ENCODE results near the gene CD244.

DNA sequence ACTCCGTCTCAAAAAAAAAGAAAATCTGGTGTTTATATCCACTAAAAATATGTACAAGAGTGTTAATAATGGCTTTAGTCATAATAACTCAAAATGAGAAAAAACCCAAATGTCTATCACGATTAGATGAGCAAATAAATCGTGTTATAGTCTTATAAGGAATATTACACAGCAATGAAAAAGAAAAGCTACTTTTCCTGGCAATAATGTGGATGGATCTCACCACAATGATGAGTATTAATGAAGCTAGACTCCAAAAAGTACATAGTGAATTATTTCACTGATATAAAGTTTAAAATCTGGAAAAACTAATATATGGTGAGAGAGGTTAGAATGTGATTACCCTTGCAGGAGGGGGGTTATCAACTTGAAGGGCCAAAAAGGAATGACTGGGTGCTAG lies 9.7 kb downstream of the CD244 start:
- TF ChIP-seq, protein P1, sequence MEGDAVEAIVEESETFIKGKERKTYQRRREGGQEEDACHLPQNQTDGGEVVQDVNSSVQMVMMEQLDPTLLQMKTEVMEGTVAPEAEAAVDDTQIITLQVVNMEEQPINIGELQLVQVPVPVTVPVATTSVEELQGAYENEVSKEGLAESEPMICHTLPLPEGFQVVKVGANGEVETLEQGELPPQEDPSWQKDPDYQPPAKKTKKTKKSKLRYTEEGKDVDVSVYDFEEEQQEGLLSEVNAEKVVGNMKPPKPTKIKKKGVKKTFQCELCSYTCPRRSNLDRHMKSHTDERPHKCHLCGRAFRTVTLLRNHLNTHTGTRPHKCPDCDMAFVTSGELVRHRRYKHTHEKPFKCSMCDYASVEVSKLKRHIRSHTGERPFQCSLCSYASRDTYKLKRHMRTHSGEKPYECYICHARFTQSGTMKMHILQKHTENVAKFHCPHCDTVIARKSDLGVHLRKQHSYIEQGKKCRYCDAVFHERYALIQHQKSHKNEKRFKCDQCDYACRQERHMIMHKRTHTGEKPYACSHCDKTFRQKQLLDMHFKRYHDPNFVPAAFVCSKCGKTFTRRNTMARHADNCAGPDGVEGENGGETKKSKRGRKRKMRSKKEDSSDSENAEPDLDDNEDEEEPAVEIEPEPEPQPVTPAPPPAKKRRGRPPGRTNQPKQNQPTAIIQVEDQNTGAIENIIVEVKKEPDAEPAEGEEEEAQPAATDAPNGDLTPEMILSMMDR (IDR thresholded peaks at IDR 0.05; ENCODE audit: insufficient read depth, low read length), result no peak
- TF ChIP-seq, protein P2, sequence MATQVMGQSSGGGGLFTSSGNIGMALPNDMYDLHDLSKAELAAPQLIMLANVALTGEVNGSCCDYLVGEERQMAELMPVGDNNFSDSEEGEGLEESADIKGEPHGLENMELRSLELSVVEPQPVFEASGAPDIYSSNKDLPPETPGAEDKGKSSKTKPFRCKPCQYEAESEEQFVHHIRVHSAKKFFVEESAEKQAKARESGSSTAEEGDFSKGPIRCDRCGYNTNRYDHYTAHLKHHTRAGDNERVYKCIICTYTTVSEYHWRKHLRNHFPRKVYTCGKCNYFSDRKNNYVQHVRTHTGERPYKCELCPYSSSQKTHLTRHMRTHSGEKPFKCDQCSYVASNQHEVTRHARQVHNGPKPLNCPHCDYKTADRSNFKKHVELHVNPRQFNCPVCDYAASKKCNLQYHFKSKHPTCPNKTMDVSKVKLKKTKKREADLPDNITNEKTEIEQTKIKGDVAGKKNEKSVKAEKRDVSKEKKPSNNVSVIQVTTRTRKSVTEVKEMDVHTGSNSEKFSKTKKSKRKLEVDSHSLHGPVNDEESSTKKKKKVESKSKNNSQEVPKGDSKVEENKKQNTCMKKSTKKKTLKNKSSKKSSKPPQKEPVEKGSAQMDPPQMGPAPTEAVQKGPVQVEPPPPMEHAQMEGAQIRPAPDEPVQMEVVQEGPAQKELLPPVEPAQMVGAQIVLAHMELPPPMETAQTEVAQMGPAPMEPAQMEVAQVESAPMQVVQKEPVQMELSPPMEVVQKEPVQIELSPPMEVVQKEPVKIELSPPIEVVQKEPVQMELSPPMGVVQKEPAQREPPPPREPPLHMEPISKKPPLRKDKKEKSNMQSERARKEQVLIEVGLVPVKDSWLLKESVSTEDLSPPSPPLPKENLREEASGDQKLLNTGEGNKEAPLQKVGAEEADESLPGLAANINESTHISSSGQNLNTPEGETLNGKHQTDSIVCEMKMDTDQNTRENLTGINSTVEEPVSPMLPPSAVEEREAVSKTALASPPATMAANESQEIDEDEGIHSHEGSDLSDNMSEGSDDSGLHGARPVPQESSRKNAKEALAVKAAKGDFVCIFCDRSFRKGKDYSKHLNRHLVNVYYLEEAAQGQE (IDR thresholded peaks at IDR 0.05; ENCODE audit: insufficient replicate concordance, low read depth), result no peak
- TF ChIP-seq POLR2AphosphoS5 (IDR thresholded peaks at IDR 0.05; ENCODE audit: low read depth) (no peak), SPI1 (IDR thresholded peaks at IDR 0.05; ENCODE audit: borderline replicate concordance, low read depth) (no peak)
